HepG2 (cell line): ENCODE measurements around the gene IPO9. TPM values are rescaled to one million over a fixed set of nuclear protein-coding genes. Genes with fewer than 3 reads are reported as not detected.

Experiments
- ATAC-seq: fragments of 200-7000 bp; cut with Tn5 transposase; 3 replicates; pipeline ENCODE4 v1.9.1; 2020; ENCODE audit warnings: mild to moderate bottlenecking, moderate library complexity
- BruUV-seq: library from RNA; stranded (reverse); fragments of 400-500 nt; replicated peaks from 2 replicates; lab custom pipeline; 2021; lab: Mats Ljungman, UMichigan
- CTCF ChIA-PET: fragments of 300-600 bp; formaldehyde crosslinking; extraction: SDS; loops from one replicate; lab custom pipeline; 2021; ENCODE audit warnings: low total read pairs, inconsistent platforms, low intra/inter-chr PET ratio; lab: Yijun Ruan, JAX
- POLR2A ChIA-PET: fragments of 350-600 bp; sonication (Branson Sonifier 250); formaldehyde crosslinking; loops from one replicate; lab custom pipeline; 2020; ENCODE audit warnings: antibody characterized with exemption, inconsistent platforms; lab: Yijun Ruan, JAX
- DNase-seq: peaks from one replicate; pipeline ENCODE4 v3.0.0-alpha.2; 2015; ENCODE audit warnings: low spot score
- FAIRE-seq: peaks from 3 replicates; lab custom pipeline; 2011; peaks lifted over from hg19 to GRCh38; lab: Jason Lieb, UNC
- H2AFZ ChIP-seq: one replicate; pipeline ENCODE4 v1.6.1; 2011; ENCODE audit warnings: low read length, inconsistent platforms
- H3K27ac ChIP-seq: fragments of 300-600 bp; 3 replicates; pipeline ENCODE4 v1.8.0; 2011; ENCODE audit warnings: mixed run types, mild to moderate bottlenecking, mixed read lengths, low read length, inconsistent platforms; ENCODE audit not compliant: insufficient read depth; ENCODE audit errors: extremely low read length
- H3K27me3 ChIP-seq, 2 experiments: fragments of 200-600 bp in 1 of 2; 2 replicates in 1 of 2; 3 replicates in 1 of 2; pipeline versions ENCODE4 v1.6.0 to v1.8.0; 2011; ENCODE audit warnings: low read length in 2 of 2, mild to moderate bottlenecking in 2 of 2, moderate library complexity in 2 of 2, inconsistent platforms in 1 of 2; ENCODE audit not compliant: insufficient read depth in 2 of 2, control insufficient read depth in 1 of 2
- H3K36me3 ChIP-seq, 2 experiments: fragments of 200-600 bp in 1 of 2; replicated peaks in 1 of 2; 2 replicates in 1 of 2; 3 replicates in 1 of 2; pipeline versions ENCODE4 v1.5.1 to v1.8.0; 2011; ENCODE audit warnings: low read length in 2 of 2, inconsistent platforms in 1 of 2; ENCODE audit not compliant: insufficient read depth in 2 of 2, control insufficient read depth in 1 of 2
- H3K4me1 ChIP-seq: 2 replicates; pipeline ENCODE4 v1.5.1; 2012; ENCODE audit warnings: low read length, inconsistent platforms; ENCODE audit not compliant: insufficient read depth
- H3K4me2 ChIP-seq: 2 replicates; pipeline ENCODE4 v1.6.0; 2011; ENCODE audit warnings: low read depth, low read length, inconsistent platforms
- H3K4me3 ChIP-seq, 3 experiments: fragments of 200-600 bp in 1 of 3; sonication (generic), shearing (Covaris generic) in 1 of 3; replicated peaks in 1 of 3; 2 replicates each; pipeline ENCODE4 v1.5.1; 2011 to 2016; ENCODE audit warnings: low read length in 3 of 3, inconsistent platforms in 2 of 3, low read depth in 2 of 3, mild to moderate bottlenecking in 2 of 3, control low read depth in 1 of 3, mixed read lengths in 1 of 3; ENCODE audit not compliant: insufficient read depth in 1 of 3
- H3K79me2 ChIP-seq: one replicate; pipeline ENCODE4 v1.6.1; 2011; ENCODE audit warnings: low read length, inconsistent platforms; ENCODE audit not compliant: insufficient read depth
- H3K9ac ChIP-seq: 2 replicates; pipeline ENCODE4 v1.6.0; 2011; ENCODE audit warnings: mild to moderate bottlenecking, low read depth, low read length, inconsistent platforms; ENCODE audit not compliant: insufficient read depth
- H3K9me3 ChIP-seq: 2 replicates; pipeline ENCODE4 v1.5.1; 2012; ENCODE audit warnings: mild to moderate bottlenecking, low read length
- H4K20me1 ChIP-seq: 2 replicates; pipeline ENCODE4 v1.6.0; 2011; ENCODE audit warnings: inconsistent platforms, mild to moderate bottlenecking, low read length, moderate library complexity; ENCODE audit not compliant: insufficient read depth
- HMG20A ChIP-seq: IDR thresholded peaks from 2 replicates; pipeline ENCODE4 v1.6.1; 2016; ENCODE audit warnings: borderline replicate concordance
- MIER2 ChIP-seq: IDR thresholded peaks from 2 replicates; pipeline ENCODE4 v1.6.1; 2016; ENCODE audit warnings: missing biosample characterization, missing genetic modification reagents
- NCOR1 ChIP-seq: fragments of 200-600 bp; sonication (generic); IDR thresholded peaks from 2 replicates; pipeline ENCODE4 v1.7.0; 2017; ENCODE audit warnings: antibody characterized with exemption, low read length, borderline replicate concordance
- PITX1 ChIP-seq: sonication (generic); formaldehyde crosslinking; IDR thresholded peaks from 2 replicates; pipeline ENCODE4 v1.5.1; 2020; ENCODE audit warnings: mild to moderate bottlenecking, missing genetic modification reagents
- SP140L ChIP-seq: sonication (generic); formaldehyde crosslinking; IDR thresholded peaks from 2 replicates; pipeline ENCODE4 v1.4.0; 2020; ENCODE audit warnings: missing genetic modification reagents, borderline replicate concordance
- ZFAT ChIP-seq: sonication (generic); formaldehyde crosslinking; conservative IDR thresholded peaks from 2 replicates; pipeline ENCODE4 v1.8.1; 2023; ENCODE audit warnings: missing genetic modification reagents, inconsistent platforms
- ZNF484 ChIP-seq: sonication (generic); formaldehyde crosslinking; IDR thresholded peaks from 2 replicates; pipeline ENCODE4 v1.5.1; 2020; ENCODE audit warnings: mild to moderate bottlenecking, low read depth, missing genetic modification reagents, borderline replicate concordance
- ZNF510 ChIP-seq: sonication (generic); formaldehyde crosslinking; IDR thresholded peaks from 2 replicates; pipeline ENCODE4 v1.4.0; 2020; ENCODE audit warnings: low read depth, mild to moderate bottlenecking, missing genetic modification reagents
- ZNF761 ChIP-seq: sonication (generic); formaldehyde crosslinking; conservative IDR thresholded peaks from 2 replicates; pipeline ENCODE4 v1.4.0; 2020; ENCODE audit warnings: mild to moderate bottlenecking, missing genetic modification reagents
- ZNF850 ChIP-seq: sonication (generic); formaldehyde crosslinking; conservative IDR thresholded peaks from 2 replicates; pipeline ENCODE4 v1.9.0; 2021; ENCODE audit warnings: mild to moderate bottlenecking, missing genetic modification reagents
- WGBS: methylation state at CpG from one replicate; pipeline ENCODE4 v1.1.6; 2017; ENCODE audit warnings: low lambda C conversion rate; 5-methylcytosine and 5-hydroxymethylcytosine counted together
- in situ Hi-C: cut with HindIII; loops from 2 replicates; pipeline ENCODE4 v1.10.0; 2017; ENCODE audit warnings: low pct_unique_long_range_greater_than_20kb; ENCODE audit not compliant: extremely low pct_ligation_motif_present
- intact Hi-C: fragments of 100-400 bp; cut with micrococcal nuclease; formaldehyde crosslinking; loops from one replicate; pipeline ENCODE4 v1.10.0; 2022; ENCODE audit not compliant: unreplicated experiment
- polyA plus RNA-seq, 8 experiments: library from polyadenylated mRNA; depleted of rRNA in 3 of 8; stranded (reverse) in 7 of 8; unstranded in 1 of 8; fragments of >200 nt; fragmentation: Illumina TruSeq in 4 of 8; extraction: Trizol in 4 of 8; gene quantifications; 2 replicates each; pipeline versions ENCODE4 v1.2.1 to v1.2.3, GENCODE V29; 2011 to 2016; ENCODE audit warnings: low read depth in 4 of 8, missing spikeins in 1 of 8, mixed read lengths in 1 of 8; ENCODE audit not compliant: insufficient read depth in 1 of 8
- total RNA-seq, 5 experiments: library from RNA; depleted of rRNA; stranded (reverse); fragments of >200 nt; fragmentation: Illumina TruSeq; extraction: Trizol; gene quantifications; 2 replicates each; pipeline ENCODE4 v1.2.3, GENCODE V29; 2016; ENCODE audit warnings: low read depth in 1 of 5
- TF ChIP-seq, protein P1 (sequence below): sonication (generic); formaldehyde crosslinking; IDR thresholded peaks from 2 replicates; pipeline ENCODE4 v1.5.0; 2020; ENCODE audit warnings: mild to moderate bottlenecking, missing genetic modification reagents
- TF ChIP-seq, protein P2 (sequence below): sonication (generic); formaldehyde crosslinking; IDR thresholded peaks from 2 replicates; pipeline ENCODE4 v1.5.1; 2020; ENCODE audit warnings: mild to moderate bottlenecking, missing genetic modification reagents, borderline replicate concordance
- TF ChIP-seq, protein P3 (sequence below): sonication (generic); formaldehyde crosslinking; IDR thresholded peaks from 2 replicates; pipeline ENCODE4 v1.4.0; 2020; ENCODE audit warnings: missing genetic modification reagents

The IPO9 gene
- total and polyA plus RNA-seq, 2 of the 13 experiments (the other 11 are each of a cell fraction or from before 2014, with no cell fraction given), result 31.0 to 34.8 TPM

DNA sequence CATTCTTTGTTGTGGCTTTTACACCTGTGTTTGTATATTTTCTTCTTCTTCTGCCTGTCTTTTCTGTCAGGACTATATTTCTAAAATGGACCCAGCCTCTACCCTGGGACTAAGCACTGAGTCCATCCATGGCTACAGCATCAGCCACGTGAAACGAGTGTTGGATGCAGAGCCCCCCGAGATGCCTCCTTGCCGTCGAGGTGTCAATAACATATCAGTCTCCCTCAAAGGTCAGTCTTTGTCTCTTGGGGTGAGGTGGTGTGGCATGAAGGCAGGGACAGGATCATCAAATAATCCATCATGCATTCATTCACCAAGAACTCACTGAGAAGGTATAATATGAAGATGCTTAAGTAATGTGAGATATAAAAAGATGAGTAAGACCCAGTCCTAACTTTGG, 19.1 kb upstream of the IPO9 start:
- ATAC-seq, result no peak
- Histone ChIP-seq H3K27ac (no peak overlapping the region), H3K36me3 (no peaks in the 10 kb centered on the region), H4K20me1 (no peaks in the 10 kb centered on the region), H3K27me3 (peaks cover 4 to 31% of the 10 kb centered on the region in 2 experiments; a peak in 4 of 5 replicates), H3K4me1 (no peaks in the 10 kb centered on the region), H3K4me2 (no peak overlapping the region), H3K79me2 (no peaks in the 10 kb centered on the region), H2AFZ (no peak overlapping the region), H3K9ac (no peak overlapping the region), H3K4me3 (no peak overlapping the region), H3K9me3 (no peaks in the 10 kb centered on the region)
- in situ Hi-C loops (no loop called here), intact Hi-C loops (no loop called here)
- TF ChIP-seq NCOR1 (no peak), ZNF850 (CRISPR knock-in tag) (no peak), HMG20A (CRISPR knock-in tag) (no peak), SP140L (CRISPR knock-in tag) (no peak), ZNF510 (CRISPR knock-in tag) (no peak), ZFAT (CRISPR knock-in tag) (no peak), PITX1 (CRISPR knock-in tag) (no peak), MIER2 (CRISPR knock-in tag) (no peak), ZNF761 (CRISPR knock-in tag) (no peak), ZNF484 (no peak)
- TF ChIP-seq, protein P1, sequence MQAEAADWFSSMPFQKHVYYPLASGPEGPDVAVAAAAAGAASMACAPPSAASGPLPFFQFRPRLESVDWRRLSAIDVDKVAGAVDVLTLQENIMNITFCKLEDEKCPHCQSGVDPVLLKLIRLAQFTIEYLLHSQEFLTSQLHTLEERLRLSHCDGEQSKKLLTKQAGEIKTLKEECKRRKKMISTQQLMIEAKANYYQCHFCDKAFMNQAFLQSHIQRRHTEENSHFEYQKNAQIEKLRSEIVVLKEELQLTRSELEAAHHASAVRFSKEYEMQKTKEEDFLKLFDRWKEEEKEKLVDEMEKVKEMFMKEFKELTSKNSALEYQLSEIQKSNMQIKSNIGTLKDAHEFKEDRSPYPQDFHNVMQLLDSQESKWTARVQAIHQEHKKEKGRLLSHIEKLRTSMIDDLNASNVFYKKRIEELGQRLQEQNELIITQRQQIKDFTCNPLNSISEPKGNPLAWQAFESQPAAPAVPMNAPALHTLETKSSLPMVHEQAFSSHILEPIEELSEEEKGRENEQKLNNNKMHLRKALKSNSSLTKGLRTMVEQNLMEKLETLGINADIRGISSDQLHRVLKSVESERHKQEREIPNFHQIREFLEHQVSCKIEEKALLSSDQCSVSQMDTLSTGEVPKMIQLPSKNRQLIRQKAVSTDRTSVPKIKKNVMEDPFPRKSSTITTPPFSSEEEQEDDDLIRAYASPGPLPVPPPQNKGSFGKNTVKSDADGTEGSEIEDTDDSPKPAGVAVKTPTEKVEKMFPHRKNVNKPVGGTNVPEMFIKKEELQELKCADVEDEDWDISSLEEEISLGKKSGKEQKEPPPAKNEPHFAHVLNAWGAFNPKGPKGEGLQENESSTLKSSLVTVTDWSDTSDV, result no peak
- TF ChIP-seq, protein P2, sequence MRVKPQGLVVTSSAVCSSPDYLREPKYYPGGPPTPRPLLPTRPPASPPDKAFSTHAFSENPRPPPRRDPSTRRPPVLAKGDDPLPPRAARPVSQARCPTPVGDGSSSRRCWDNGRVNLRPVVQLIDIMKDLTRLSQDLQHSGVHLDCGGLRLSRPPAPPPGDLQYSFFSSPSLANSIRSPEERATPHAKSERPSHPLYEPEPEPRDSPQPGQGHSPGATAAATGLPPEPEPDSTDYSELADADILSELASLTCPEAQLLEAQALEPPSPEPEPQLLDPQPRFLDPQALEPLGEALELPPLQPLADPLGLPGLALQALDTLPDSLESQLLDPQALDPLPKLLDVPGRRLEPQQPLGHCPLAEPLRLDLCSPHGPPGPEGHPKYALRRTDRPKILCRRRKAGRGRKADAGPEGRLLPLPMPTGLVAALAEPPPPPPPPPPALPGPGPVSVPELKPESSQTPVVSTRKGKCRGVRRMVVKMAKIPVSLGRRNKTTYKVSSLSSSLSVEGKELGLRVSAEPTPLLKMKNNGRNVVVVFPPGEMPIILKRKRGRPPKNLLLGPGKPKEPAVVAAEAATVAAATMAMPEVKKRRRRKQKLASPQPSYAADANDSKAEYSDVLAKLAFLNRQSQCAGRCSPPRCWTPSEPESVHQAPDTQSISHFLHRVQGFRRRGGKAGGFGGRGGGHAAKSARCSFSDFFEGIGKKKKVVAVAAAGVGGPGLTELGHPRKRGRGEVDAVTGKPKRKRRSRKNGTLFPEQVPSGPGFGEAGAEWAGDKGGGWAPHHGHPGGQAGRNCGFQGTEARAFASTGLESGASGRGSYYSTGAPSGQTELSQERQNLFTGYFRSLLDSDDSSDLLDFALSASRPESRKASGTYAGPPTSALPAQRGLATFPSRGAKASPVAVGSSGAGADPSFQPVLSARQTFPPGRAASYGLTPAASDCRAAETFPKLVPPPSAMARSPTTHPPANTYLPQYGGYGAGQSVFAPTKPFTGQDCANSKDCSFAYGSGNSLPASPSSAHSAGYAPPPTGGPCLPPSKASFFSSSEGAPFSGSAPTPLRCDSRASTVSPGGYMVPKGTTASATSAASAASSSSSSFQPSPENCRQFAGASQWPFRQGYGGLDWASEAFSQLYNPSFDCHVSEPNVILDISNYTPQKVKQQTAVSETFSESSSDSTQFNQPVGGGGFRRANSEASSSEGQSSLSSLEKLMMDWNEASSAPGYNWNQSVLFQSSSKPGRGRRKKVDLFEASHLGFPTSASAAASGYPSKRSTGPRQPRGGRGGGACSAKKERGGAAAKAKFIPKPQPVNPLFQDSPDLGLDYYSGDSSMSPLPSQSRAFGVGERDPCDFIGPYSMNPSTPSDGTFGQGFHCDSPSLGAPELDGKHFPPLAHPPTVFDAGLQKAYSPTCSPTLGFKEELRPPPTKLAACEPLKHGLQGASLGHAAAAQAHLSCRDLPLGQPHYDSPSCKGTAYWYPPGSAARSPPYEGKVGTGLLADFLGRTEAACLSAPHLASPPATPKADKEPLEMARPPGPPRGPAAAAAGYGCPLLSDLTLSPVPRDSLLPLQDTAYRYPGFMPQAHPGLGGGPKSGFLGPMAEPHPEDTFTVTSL, result no peak
- TF ChIP-seq, protein P3, sequence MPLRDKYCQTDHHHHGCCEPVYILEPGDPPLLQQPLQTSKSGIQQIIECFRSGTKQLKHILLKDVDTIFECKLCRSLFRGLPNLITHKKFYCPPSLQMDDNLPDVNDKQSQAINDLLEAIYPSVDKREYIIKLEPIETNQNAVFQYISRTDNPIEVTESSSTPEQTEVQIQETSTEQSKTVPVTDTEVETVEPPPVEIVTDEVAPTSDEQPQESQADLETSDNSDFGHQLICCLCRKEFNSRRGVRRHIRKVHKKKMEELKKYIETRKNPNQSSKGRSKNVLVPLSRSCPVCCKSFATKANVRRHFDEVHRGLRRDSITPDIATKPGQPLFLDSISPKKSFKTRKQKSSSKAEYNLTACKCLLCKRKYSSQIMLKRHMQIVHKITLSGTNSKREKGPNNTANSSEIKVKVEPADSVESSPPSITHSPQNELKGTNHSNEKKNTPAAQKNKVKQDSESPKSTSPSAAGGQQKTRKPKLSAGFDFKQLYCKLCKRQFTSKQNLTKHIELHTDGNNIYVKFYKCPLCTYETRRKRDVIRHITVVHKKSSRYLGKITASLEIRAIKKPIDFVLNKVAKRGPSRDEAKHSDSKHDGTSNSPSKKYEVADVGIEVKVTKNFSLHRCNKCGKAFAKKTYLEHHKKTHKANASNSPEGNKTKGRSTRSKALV (CRISPR knock-in tag), result no peak
- BruUV-seq, result no TSS peak
- ChIA-PET CTCF (no interaction called here), POLR2A (no interaction called here)
- DNase-seq, result no peak
- FAIRE-seq, result no peak
- WGBS, result 1% methylated on average over 5 of the region's 5 CpGs
